ENCODE data around the gene ASMTL.

GRCh38 chrX:1391707-1392375 is 60.9 kb downstream of the ASMTL start, which contains the start of gene SLC25A6:
- TF ChIP-seq, protein P1, sequence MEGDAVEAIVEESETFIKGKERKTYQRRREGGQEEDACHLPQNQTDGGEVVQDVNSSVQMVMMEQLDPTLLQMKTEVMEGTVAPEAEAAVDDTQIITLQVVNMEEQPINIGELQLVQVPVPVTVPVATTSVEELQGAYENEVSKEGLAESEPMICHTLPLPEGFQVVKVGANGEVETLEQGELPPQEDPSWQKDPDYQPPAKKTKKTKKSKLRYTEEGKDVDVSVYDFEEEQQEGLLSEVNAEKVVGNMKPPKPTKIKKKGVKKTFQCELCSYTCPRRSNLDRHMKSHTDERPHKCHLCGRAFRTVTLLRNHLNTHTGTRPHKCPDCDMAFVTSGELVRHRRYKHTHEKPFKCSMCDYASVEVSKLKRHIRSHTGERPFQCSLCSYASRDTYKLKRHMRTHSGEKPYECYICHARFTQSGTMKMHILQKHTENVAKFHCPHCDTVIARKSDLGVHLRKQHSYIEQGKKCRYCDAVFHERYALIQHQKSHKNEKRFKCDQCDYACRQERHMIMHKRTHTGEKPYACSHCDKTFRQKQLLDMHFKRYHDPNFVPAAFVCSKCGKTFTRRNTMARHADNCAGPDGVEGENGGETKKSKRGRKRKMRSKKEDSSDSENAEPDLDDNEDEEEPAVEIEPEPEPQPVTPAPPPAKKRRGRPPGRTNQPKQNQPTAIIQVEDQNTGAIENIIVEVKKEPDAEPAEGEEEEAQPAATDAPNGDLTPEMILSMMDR (IDR thresholded peaks at IDR 0.05; ENCODE audit: borderline replicate concordance, extremely low read depth, low read length, poor library complexity, severe bottlenecking): peak; percentile 8
- no peak for TF ChIP-seq EZH2 (IDR thresholded peaks at IDR 0.05; ENCODE audit: borderline replicate concordance, low read depth, low read length, severe bottlenecking)

All from DND-41 (cell line).